Activated CD8-positive, alpha-beta T cell treated with anti-CD3 and anti-CD28 coated beads, Interleukin-2, amount 10 ng/mL, durations not matched to agents 7 days and 5 days (primary cell): ENCODE measurements around the gene HPCAL1. TPM values are rescaled to one million over a fixed set of nuclear protein-coding genes. Genes with fewer than 3 reads are reported as not detected.

Experiments
- ATAC-seq: fragments of 150-1000 bp; cut with Tn5 transposase; one replicate; pipeline ENCODE4 v1.10.0; 2021; ENCODE audit warnings: moderate library complexity
- CTCF ChIA-PET: fragments of 350-600 bp; sonication (Branson Sonifier 250); formaldehyde crosslinking; loops from one replicate; lab custom pipeline; 2021; ENCODE audit warnings: antibody characterized with exemption; lab: Charles Lee
- POLR2A ChIA-PET: fragments of 350-600 bp; sonication (Branson Sonifier 250); formaldehyde crosslinking; loops from one replicate; lab custom pipeline; 2021; ENCODE audit warnings: antibody characterized with exemption; lab: Charles Lee
- DNase-seq: peaks from one replicate; pipeline ENCODE4 v3.0.0-alpha.2; 2020
- H3K27ac Mint-ChIP-seq: one replicate; pipeline ENCODE4 v1.8.0; 2021; ENCODE audit warnings: mild to moderate bottlenecking, mixed read lengths
- H3K27me3 Mint-ChIP-seq: one replicate; pipeline ENCODE4 v1.8.0; 2021; ENCODE audit warnings: low read depth, mixed read lengths
- H3K36me3 Mint-ChIP-seq: one replicate; pipeline ENCODE4 v1.8.0; 2021; ENCODE audit warnings: low read depth, mixed read lengths
- H3K4me1 Mint-ChIP-seq: one replicate; pipeline ENCODE4 v1.8.0; 2021; ENCODE audit warnings: low read depth, mixed read lengths
- H3K4me3 Mint-ChIP-seq: one replicate; pipeline ENCODE4 v1.8.0; 2021; ENCODE audit warnings: mild to moderate bottlenecking, mixed read lengths
- H3K9me3 Mint-ChIP-seq: one replicate; pipeline ENCODE4 v1.8.0; 2022; ENCODE audit warnings: mixed read lengths; ENCODE audit not compliant: insufficient read depth
- total RNA-seq, 2 experiments: library from RNA; stranded (reverse); gene quantifications; one replicate each; pipeline ENCODE4 v1.2.3, GENCODE V29; 2021

The HPCAL1 gene
- total RNA-seq = 10 to 100 TPM; 55.8 to 56.6 TPM

DNA sequence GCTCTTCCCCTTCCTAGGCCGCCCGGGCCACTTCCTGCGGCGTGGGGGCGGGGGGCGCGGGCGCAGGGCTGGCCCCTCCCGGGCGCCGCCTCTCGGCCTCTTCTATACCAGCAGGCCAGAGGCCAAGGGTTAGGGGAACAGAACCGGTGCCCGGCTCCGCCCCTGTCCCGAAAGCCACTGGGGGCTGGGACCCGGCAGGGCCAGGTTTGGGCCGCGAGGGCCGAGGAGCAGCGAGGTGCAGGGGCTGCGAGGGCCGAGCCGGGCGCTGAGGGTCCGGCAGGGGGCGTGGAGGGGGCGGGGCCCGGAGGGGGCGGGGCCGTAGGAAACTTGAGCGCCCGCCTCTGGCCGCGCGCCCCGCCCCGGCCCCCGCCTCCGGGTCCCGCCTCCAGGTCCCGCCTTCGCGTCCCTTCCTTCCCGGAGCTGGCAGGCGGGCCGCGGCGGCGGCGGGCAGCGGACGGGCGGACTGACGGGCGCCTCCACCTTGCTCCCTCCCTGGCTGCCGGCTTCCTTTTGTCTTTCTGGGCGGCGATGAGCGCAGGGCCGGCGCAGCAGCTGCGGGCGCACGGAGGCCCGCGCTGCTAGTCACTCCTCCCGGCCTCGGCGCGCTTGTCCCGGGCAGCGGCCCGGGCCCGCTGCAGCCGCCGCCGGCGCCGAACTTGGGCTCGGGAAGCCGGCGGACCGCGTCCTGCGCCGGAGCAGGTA is at the start of gene HPCAL1:
Gene HPCAL1, plus strand, starts transcription at position 426 of the 702 bp plus-strand sequence. CDS start 116,854 bp downstream, outside the sequence.
- ChIA-PET POLR2A (interaction anchor here (0.9 to 6.0 kb wide), 4 partner anchors 28 to 177 kb away, joined by 5 to 47 read pairs (median 6); partner anchors contain the start of gene ODC1), CTCF (interaction anchor here (1.2 to 10.0 kb wide), 10 partner anchors 15 to 185 kb away, joined by 3 to 105 read pairs (median 7); no protein-coding TSS in a partner anchor)
- Mint-ChIP-seq H3K9me3 (no peaks in the 10 kb centered on the region), H3K4me3 (peak within 1 kb of the TSS; percentile 99), H3K27ac (peak within 1 kb of the TSS; percentile 77), H3K36me3 (peaks cover 15% of the 10 kb centered on the region), H3K4me1 (peaks cover 75% of the 10 kb centered on the region), H3K27me3 (no peaks in the 10 kb centered on the region)
- DNase-seq (peak; percentile 87), ATAC-seq (peak; percentile 72)

DNA sequence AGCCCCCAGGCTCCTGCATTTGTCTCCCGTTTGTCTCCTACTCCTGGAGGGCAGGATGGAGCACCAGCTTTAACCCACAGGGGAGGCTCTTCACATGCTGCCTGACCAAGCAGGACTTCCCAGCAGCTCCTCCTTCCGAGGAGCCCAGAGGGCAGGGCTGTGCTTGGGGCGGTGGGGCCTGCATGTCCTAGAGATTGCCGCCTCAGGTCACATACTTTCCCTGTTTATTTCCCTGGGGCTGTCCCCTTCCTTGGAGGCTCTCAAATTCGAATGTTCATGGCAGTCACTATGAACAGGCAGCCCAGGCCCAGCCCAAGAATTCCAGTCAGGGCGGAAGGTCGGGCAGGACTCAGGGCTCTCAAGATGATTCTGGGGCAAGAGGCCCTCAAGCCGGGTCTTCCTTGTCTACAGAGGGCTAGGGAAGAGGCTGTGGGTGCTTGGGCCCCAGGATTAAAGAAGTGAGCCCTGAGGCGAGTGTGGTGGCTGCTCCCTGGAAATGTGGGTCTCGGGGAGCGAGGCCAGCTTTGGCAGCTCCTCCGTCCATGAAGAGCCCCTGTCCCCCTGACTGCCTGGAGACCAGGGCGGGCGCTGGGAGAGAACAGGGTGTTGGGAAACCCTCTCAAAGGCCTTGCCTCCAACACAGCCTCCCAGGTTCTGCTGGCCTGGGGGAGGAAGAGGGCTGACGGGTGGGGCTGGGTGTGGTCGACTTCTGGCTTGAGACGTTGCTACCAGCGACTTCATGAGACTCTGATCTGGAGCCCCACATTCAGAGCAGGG is 48.9 kb upstream of the HPCAL1 start:
- ChIA-PET POLR2A (no interaction called here), CTCF (no interaction called here)
- peaks cover 17% of the 10 kb centered on the region for H3K9me3 Mint-ChIP-seq
- peaks cover 10% of the 10 kb centered on the region for H3K4me1 Mint-ChIP-seq
- ATAC-seq = no peak
- DNase-seq = no peak
- no peak overlapping the region for H3K27ac Mint-ChIP-seq
- no peak overlapping the region for H3K4me3 Mint-ChIP-seq
- peaks cover 14% of the 10 kb centered on the region for H3K27me3 Mint-ChIP-seq
- H3K36me3 Mint-ChIP-seq = no peaks in the 10 kb centered on the region

DNA sequence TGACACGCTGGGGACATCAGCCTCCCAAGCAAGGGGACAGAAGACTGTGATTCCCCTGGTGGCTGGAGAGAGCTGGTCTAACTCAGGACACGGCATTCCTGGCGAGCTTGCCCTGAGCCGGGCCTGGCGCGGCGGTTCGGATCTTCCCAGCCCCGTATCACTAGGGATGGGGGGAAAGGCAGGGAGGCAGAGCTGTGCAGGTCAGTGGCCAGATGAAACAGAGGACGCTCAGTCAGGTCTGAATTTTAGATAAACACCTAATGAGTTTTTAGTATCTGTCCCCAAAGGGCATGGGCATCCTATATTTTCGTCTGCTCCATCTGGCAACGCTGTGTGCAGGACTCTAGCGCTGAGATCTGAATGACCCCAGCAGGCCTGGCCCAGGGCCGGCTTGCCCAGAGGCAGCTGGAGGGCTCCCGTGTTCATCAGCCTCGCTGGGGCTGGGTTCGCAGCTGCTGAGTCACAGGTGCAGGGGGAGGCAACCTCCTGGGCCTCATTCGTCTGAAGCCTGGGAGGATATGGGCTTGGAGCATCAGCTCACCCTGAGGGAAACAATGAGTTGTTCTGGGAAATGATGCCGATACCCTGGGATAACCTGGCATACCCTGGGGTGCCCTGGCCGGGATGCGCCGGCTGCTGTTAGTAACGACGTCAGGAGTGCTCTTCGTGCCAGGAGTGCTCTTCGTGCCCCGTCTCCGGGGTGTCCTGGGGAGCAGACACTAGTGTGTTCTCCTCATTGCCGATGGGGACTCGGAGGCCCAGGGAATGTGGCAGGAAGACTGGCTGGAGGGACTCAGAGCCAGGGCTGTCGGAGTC is 48.1 kb upstream of the HPCAL1 start:
- POLR2A ChIA-PET = no interaction called here
- peaks cover 14% of the 10 kb centered on the region for H3K27me3 Mint-ChIP-seq
- H3K27ac Mint-ChIP-seq = no peak overlapping the region
- ATAC-seq = no peak
- H3K9me3 Mint-ChIP-seq = peaks cover 13% of the 10 kb centered on the region
- H3K36me3 Mint-ChIP-seq = no peaks in the 10 kb centered on the region
- CTCF ChIA-PET = no interaction called here
- peaks cover 10% of the 10 kb centered on the region for H3K4me1 Mint-ChIP-seq
- no peak overlapping the region for H3K4me3 Mint-ChIP-seq
- DNase-seq = no peak

DNA sequence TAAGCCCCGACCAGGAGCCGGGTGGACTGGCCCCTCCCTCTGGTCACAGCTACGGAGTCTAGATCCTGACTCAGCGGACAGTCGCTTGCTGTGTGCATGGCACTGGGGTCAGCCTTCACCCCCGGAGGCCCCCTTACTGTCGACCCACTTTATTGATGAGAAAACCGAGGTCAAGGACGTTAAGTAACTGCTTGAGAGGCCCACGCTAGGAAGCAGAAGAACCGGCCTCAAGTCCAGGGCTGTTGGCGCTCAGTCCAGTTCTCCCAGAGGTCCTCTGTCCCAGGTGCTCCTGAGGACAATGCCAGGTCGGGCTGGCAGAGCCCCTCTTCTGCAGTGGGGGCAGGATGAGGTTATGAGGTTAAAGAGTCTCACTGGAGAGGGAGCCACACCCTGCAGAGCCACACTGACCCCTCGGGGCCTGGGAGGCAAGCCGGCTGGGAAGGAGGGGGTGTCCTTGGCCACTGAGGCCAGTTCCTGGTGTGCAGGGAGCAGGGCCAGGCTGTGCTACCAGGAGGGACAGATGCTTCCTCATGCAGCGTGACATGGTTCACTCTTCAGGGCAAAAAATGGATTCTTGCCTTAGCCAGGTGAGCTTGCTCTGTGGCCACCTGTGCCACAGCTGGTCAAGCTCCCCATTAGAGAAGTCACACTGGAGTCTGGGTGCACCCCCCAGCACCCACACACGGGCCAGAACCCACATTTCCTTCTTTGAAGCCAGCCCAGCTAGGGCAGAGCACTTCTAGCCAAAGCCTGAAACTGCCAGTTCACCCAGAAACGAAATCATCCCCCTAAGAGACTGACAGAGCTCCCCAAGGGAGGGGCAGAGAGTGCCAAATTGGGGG is 47.3 kb upstream of the HPCAL1 start:
- H3K9me3 Mint-ChIP-seq = peaks cover 6% of the 10 kb centered on the region
- H3K27ac Mint-ChIP-seq = no peak overlapping the region
- ATAC-seq (no peak), DNase-seq (no peak)
- POLR2A ChIA-PET = no interaction called here
- H3K27me3 Mint-ChIP-seq = peaks cover 8% of the 10 kb centered on the region
- no peaks in the 10 kb centered on the region for H3K36me3 Mint-ChIP-seq
- H3K4me3 Mint-ChIP-seq = no peak overlapping the region
- CTCF ChIA-PET = no interaction called here
- H3K4me1 Mint-ChIP-seq = peaks cover 10% of the 10 kb centered on the region

DNA sequence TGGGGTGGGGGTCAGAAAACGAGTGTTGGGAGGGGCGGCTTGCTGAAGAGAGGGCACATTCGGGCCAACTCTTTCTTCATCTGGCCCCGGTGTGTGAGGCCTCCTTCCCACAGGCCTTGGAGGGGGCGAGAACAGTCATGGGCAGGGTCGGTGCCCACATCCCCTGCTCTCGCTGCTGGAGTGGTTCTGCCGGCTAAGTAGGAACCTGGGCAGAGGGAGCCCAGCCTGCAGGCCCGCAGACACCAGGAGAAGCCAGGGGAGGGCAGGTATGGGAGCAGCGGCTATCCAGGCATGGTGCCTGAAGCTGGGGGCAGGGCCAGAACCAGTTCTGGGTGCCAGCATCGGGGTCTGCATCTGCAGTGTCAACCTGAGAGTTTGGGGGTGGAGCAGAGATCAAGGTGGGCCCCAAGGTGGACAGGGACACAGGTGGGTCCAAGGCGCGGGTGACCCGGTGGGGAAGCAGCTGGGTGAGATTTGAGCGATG is 46.6 kb upstream of the HPCAL1 start:
- DNase-seq (no peak), ATAC-seq (no peak)
- peaks cover 4% of the 10 kb centered on the region for H3K27me3 Mint-ChIP-seq
- CTCF ChIA-PET = interaction anchor here (1.0 kb wide), 1 partner anchor 153 kb away, joined by 3 read pairs; no protein-coding TSS in a partner anchor
- POLR2A ChIA-PET = no interaction called here
- H3K36me3 Mint-ChIP-seq = no peaks in the 10 kb centered on the region
- peaks cover 10% of the 10 kb centered on the region for H3K4me1 Mint-ChIP-seq
- no peak overlapping the region for H3K4me3 Mint-ChIP-seq
- H3K27ac Mint-ChIP-seq = no peak overlapping the region
- no peaks in the 10 kb centered on the region for H3K9me3 Mint-ChIP-seq

DNA sequence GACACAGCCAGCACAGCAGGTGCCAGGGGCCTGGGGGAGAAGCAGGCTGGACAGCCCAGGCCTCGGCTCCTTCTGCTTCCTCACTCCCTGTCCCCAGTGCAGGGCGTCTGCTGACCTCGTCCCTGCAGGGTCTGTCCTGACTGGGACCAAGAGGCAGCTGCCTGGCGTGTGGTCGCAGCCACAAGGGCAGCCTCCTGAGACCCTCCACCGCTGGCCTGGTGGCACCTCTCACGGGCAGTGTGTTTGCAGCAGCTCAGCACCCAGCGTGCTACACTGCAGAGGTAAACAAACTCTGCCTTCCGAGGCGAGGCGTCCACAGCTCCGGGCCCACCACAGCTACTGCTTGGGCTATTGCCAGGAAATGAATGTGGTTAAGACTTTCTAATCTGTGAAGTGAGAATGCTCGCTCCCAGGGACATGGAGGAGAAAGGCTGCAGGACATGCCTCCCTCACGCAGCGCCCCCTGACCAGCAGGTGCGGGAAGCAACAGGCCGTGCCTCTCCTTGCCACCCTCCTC is 46.1 kb upstream of the HPCAL1 start:
- no peak for ATAC-seq
- CTCF ChIA-PET = interaction anchor here (1.0 kb wide), 1 partner anchor 152 kb away, joined by 3 read pairs; no protein-coding TSS in a partner anchor
- Mint-ChIP-seq H3K36me3 (no peaks in the 10 kb centered on the region), H3K9me3 (no peaks in the 10 kb centered on the region), H3K4me3 (no peak overlapping the region), H3K4me1 (peaks cover 10% of the 10 kb centered on the region), H3K27ac (no peak overlapping the region), H3K27me3 (peaks cover 4% of the 10 kb centered on the region)
- no peak for DNase-seq
- POLR2A ChIA-PET = no interaction called here

DNA sequence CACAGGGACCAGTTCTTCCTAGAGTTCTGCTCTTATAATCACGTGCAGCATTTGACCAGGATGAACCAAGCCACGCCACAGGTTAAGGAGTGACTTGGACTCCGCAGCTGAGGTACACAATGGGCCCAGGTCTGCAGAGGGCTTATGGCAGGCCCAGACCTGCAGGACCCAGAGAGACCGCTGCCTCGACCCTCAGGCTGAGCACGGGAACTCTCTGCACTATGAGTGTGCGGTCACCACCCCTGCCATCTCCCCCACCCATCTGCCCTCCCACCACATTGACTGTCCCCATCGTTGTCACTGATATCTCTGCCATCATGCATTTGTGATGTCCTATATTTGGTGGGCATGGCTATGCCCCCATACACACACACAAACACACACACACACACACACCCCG is 45.7 kb upstream of the HPCAL1 start:
- Mint-ChIP-seq H3K9me3 (no peaks in the 10 kb centered on the region), H3K27me3 (peaks cover 5% of the 10 kb centered on the region), H3K4me3 (no peak overlapping the region), H3K36me3 (no peaks in the 10 kb centered on the region), H3K4me1 (peaks cover 10% of the 10 kb centered on the region), H3K27ac (no peak overlapping the region)
- no peak for ATAC-seq
- DNase-seq = no peak
- ChIA-PET CTCF (interaction anchor here (1.0 kb wide), 1 partner anchor 152 kb away, joined by 3 read pairs; no protein-coding TSS in a partner anchor), POLR2A (no interaction called here)

DNA sequence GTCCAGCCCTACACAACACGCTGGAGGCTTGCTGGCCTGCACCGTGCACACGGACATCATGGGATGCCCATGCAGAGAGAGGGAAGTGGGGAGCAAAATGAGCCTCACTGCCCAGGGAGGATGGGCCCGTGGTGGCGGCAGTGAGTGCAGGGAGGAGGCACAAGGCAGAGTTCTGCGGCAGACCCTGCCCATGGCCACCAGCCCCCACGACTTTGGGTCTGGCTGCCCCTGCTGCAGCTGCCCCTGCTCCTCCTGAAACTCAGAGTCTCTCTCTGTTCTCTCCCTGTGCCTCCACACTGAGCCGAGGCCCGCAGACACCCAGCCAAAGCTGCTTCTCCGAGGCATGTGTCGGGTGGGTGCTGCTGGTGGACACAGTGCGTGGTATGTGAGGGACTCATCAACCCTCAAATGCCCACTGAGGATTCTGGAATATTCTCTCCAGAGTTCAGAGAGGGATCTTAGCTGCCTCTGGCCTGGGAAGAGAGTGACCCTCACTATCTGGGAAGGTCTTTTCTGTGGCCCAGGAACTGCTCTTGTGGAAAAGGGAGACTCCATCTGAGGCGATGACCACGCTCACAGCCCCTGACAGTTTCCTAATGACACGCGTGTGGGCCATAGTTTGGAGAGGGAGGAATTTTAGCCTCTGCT is 45.1 kb upstream of the HPCAL1 start:
- no peak overlapping the region for H3K4me3 Mint-ChIP-seq
- peaks cover 9% of the 10 kb centered on the region for H3K27me3 Mint-ChIP-seq
- DNase-seq (no peak), ATAC-seq (no peak)
- peaks cover 10% of the 10 kb centered on the region for H3K4me1 Mint-ChIP-seq
- no peaks in the 10 kb centered on the region for H3K36me3 Mint-ChIP-seq
- ChIA-PET POLR2A (no interaction called here), CTCF (no interaction called here)
- no peaks in the 10 kb centered on the region for H3K9me3 Mint-ChIP-seq
- H3K27ac Mint-ChIP-seq = no peak overlapping the region

DNA sequence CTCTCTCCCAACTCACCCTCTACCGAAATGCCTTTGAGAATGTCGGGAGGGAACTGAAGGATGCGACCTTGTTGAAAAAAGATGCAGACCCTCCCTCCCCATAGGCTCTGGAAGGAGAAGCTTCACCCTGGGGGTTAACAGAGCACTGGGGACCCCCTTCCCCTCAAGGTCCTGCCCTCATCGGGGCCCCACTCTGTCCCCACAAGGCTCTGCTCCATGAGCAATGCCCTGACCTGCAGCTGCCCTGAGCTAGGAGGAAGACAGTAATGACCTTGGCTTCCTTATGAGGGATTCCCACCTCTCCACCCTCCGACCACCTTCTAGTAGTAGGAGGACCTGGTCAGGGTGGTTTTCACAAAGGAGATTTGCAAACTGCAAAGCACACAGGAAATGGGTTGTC is 44.4 kb upstream of the HPCAL1 start:
- peaks cover 8% of the 10 kb centered on the region for H3K27me3 Mint-ChIP-seq
- peaks cover 4% of the 10 kb centered on the region for H3K4me1 Mint-ChIP-seq
- ATAC-seq (no peak), DNase-seq (no peak)
- no peak overlapping the region for H3K4me3 Mint-ChIP-seq
- H3K36me3 Mint-ChIP-seq = no peaks in the 10 kb centered on the region
- POLR2A ChIA-PET = no interaction called here
- no peaks in the 10 kb centered on the region for H3K9me3 Mint-ChIP-seq
- CTCF ChIA-PET = no interaction called here
- H3K27ac Mint-ChIP-seq = no peak overlapping the region

DNA sequence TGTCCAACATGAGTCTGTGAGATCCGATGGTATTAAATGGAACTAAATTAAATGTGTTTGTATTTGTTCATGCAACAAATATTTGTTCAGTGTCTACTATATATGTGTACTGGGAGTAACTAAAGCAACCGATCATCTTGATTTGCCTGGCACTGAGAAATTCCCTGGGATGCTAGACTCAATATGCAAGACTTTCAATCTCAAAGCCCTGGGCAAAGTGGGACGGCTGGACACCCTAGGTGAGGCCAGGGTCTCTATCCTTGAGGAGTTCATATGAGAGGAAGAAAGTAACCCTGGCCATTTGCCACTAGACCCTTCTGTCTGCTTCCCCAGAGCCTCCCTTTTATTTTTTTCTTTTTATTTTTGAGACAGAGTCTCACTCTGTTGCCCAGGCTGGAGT is 44.0 kb upstream of the HPCAL1 start:
- peaks cover 2% of the 10 kb centered on the region for H3K4me1 Mint-ChIP-seq
- H3K27me3 Mint-ChIP-seq = peaks cover 8% of the 10 kb centered on the region
- no peaks in the 10 kb centered on the region for H3K36me3 Mint-ChIP-seq
- no peaks in the 10 kb centered on the region for H3K9me3 Mint-ChIP-seq
- POLR2A ChIA-PET = no interaction called here
- no peak for DNase-seq
- CTCF ChIA-PET = no interaction called here
- no peak for ATAC-seq
- no peak overlapping the region for H3K4me3 Mint-ChIP-seq
- H3K27ac Mint-ChIP-seq = no peak overlapping the region
